Epithelial cell of proximal tubule (primary cell): Measurements from ENCODE around the gene PARP12. TPM values are rescaled to one million over a fixed set of nuclear protein-coding genes. Genes with fewer than 3 reads are reported as not detected.

Experiments used
- DNase-seq: peaks from one replicate; pipeline ENCODE4 v3.0.0-alpha.2; 2011; ENCODE audit warnings: low read depth
- H3K4me3 ChIP-seq: 2 replicates; pipeline ENCODE4 v1.5.1; 2011; ENCODE audit warnings: low read depth, mild to moderate bottlenecking, low read length
- CTCF ChIP-seq: conservative IDR thresholded peaks from 2 replicates; pipeline ENCODE4 v1.5.1; 2012; ENCODE audit warnings: low read depth, mild to moderate bottlenecking, low read length
- total RNA-seq: library from RNA; depleted of rRNA; stranded (reverse); fragments of >200 nt; gene quantifications from 2 replicates; pipeline ENCODE4 v1.2.3, GENCODE V29; 2015

Gene PARP12
- total RNA-seq, 1 donor from 2014 or later: 20.9 TPM

- no peak overlapping the region for H3K4me3 ChIP-seq
- TF ChIP-seq CTCF: no peak
- no peak for DNase-seq
These were observed 29.7 kb downstream of the PARP12 start for GRCh38 chr7:140033036-140033435.

GRCh38 chr7:140031364-140031763 is 31.4 kb downstream of the PARP12 start:
- no peak overlapping the region for H3K4me3 ChIP-seq
- DNase-seq: no peak
- no peak for TF ChIP-seq CTCF

GRCh38 chr7:140029072-140029471 is 33.7 kb downstream of the PARP12 start:
- TF ChIP-seq CTCF: no peak
- H3K4me3 ChIP-seq: no peak overlapping the region
- DNase-seq: no peak

- DNase-seq: no peak
- H3K4me3 ChIP-seq: no peak overlapping the region
- no peak for TF ChIP-seq CTCF
These were observed 34.4 kb downstream of the PARP12 start for GRCh38 chr7:140028311-140028710.

GRCh38 chr7:140027858-140028257 is 34.9 kb downstream of the PARP12 start:
- no peak for DNase-seq
- TF ChIP-seq CTCF: no peak
- H3K4me3 ChIP-seq: no peak overlapping the region

- no peak for TF ChIP-seq CTCF
These were observed 35.8 kb downstream of the PARP12 start for GRCh38 chr7:140026935-140027334.

GRCh38 chr7:140025814-140026433 is 36.8 kb downstream of the PARP12 start:
- DNase-seq: no peak
- TF ChIP-seq CTCF: no peak
- no peak overlapping the region for H3K4me3 ChIP-seq

More at GRCh38 chr7:140026935-140027334, 35.8 kb downstream of the PARP12 start:
- no peak overlapping the region for H3K4me3 ChIP-seq
- no peak for DNase-seq
